Skin epidermis (tissue), 12 donors: ENCODE data around the gene PHF21A.
"Not testable (repeated sequence)": the region's sequence is repeated elsewhere in the genome, so short reads cannot be mapped to it uniquely, and the experiment has no call there.

Experiments used
- H3K27ac ChIP-seq, 21 experiments: fragments of 200-600 bp; sonication (generic) in 11 of 21; one replicate each; pipeline ENCODE4 v1.5.0; 2020; ENCODE audit warnings: mild to moderate bottlenecking in 3 of 21, inconsistent platforms in 2 of 21, moderate library complexity in 2 of 21
- H3K4me3 ChIP-seq, 7 experiments: fragments of 200-600 bp; sonication (generic) in 2 of 7; one replicate each; pipeline ENCODE4 v1.5.0; 2020; ENCODE audit warnings: inconsistent platforms in 2 of 7, mild to moderate bottlenecking in 2 of 7, moderate library complexity in 1 of 7

Gene PHF21A

DNA sequence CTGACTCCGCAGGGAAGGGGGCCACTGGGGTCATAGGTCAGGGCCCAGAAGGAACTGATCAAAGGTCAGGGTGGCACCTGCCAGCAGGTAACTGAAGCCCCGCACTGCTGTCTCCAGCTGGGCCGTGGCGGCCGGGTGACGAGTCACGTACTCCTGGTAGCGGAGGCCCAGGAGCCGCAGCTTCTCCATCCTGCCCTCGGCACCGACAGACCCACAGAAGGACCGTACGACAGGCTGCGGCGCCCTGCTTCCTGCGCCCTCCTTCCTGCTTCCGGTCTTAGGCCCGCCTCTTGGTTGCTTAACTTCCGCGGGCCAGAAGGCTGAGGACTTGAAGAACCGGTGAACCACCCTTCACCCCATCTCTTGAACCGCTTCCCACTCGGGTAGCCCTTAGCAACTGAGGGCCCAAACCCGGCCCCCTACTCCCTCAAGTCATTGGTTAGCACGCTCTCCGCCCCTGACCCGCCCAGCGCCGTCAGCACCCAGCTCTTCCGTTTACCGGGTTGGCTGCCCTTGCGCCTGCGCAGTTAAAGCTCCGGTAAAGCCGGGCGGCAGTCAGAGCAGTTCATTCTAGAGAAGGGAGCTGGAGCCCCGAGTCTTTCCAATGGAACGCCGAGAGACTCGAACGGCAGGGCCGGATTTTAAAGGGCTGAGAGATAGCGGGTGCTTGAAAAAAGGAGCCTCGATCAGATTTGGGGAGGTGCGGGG is 203.5 kb downstream of the PHF21A start, which contains the start of gene PEX16:
TSS of gene PEX16 (minus strand) at position 255 of the 708 bp plus-strand sequence. CDS start at position 189, 66 bp downstream.
- peak within 1 kb of the TSS; percentile 71 to 94 (median 89) for H3K27ac ChIP-seq

DNA sequence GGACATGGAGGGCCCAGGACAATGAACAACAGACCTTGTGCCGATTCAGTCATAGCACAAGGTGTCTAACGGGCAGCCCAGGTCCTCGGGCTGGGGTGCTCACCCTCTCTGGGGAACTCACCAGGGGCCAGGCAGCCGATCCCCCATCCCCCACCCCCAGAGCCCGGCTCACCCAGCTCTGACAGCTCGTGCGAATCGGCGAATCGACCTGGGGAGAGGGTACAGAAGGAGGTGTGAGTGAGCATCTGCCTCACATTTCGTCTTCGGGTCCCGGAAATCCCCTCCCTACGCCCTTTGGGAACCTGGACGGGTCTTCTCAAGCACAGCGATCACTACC is 204.0 kb downstream of the PHF21A start:
- peak overlapping the region; percentile 66 to 94 (median 78) for H3K4me3 ChIP-seq

More for the DNA sequence above, 203.5 kb downstream of the PHF21A start, which contains the start of gene PEX16:
- H3K4me3 ChIP-seq, result peak within 1 kb of the TSS; percentile 66 to 94 (median 78)

DNA sequence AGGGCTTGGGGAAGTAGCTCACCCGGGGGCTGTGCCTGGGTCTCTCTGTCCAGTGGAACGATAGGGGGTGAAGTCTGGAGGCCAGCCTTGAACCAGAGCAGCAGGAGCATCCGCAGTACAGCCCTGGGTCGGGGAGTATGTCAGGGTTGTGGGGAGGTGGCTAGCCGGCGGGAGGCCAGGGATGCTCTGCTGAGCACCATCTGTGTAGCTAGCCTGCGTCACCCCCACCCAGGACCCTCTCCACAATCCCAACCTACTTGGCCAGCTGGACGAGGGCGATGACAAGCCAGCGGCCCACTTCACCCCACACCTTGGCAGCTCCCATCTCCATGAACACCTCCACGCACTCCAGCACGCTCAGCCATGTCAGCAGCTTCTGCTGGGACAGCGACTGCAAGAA is 205.8 kb downstream of the PHF21A start:
- H3K4me3 ChIP-seq, result no peak overlapping the region

More for the DNA sequence above, 204.0 kb downstream of the PHF21A start:
- peak overlapping the region; percentile 60 to 94 (median 89) for H3K27ac ChIP-seq

DNA sequence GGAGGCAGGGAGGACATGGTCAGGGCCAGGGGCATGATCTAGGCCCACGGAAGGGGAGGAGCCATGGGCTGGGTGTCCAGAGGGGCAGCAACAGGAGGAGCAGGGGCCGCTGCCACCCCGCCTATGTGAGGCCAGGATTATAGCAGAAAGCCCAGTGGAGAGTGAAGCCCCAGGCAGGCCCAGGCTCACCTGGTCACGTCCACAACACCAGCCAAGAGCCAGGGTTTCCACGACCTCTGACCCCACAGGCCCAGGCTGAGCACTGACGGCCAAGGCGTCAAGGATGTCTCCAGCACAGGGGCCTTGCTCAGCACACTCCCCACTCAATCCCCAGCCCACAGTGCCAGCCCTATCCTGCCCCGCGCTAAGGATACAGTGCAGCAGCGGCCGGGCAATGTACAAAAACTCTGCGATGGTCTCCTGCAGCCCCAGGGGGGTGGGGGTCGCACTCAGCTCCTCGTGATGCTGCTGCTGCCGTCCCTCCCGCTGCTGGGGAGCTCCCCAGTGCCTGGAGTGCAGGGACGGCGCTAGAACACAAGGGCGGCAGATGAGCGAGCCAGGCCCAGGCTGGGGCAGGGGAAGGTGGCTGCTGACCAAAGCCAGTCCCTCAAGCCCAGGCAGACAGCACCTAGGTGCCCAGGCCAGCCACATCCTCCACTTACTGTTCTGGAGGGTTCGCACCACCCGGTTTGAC is 207.2 kb downstream of the PHF21A start:
- peak overlapping the region in 1 of 21 experiments; percentile 36 for H3K27ac ChIP-seq
- H3K4me3 ChIP-seq, result no peak overlapping the region

More for the DNA sequence above, 205.8 kb downstream of the PHF21A start:
- H3K27ac ChIP-seq, result no peak overlapping the region

DNA sequence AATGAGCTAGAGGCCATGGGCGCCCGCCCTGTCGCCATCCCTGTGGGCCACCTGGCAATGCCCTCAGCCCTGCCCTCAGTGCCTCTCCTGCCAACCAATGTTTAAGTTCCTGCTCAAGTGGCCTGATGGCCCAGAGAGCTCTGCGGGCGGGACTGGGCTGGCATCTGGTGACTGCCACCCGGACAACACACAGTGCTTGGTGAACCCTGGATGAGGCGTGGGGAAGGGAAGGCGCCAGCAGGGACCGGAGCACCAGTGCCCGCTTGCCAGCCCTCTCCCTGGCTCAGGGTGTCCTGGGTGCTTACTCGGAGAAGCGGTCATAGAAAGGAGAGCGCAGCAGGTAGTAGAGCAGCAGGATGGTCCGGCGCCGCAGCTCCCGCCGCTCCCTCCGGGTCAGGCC is 207.7 kb downstream of the PHF21A start:
- Histone ChIP-seq H3K27ac (peak overlapping the region in 1 of 21 experiments; percentile 36), H3K4me3 (no peak overlapping the region)

DNA sequence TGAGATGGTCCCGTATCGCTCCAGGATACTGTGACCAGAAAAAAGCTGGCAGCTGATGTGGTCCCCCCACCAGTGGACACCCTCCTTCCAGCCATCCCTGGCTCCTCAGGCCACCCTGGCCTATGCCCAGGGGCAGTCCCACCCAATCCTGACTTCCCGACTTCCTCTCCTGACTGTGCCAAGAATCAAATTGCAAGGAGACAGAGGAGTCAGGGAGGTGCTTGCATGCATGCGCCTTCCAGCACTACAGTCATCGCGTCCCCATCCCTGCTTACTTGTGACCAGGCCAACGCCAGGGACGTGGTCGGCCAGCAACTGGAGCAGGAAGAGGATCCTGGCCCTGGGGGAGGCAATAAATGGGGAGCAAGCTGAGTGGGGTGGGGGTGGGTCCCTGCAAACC is 210.6 kb downstream of the PHF21A start:
- Histone ChIP-seq H3K4me3 (no peak overlapping the region), H3K27ac (no peak overlapping the region)

DNA sequence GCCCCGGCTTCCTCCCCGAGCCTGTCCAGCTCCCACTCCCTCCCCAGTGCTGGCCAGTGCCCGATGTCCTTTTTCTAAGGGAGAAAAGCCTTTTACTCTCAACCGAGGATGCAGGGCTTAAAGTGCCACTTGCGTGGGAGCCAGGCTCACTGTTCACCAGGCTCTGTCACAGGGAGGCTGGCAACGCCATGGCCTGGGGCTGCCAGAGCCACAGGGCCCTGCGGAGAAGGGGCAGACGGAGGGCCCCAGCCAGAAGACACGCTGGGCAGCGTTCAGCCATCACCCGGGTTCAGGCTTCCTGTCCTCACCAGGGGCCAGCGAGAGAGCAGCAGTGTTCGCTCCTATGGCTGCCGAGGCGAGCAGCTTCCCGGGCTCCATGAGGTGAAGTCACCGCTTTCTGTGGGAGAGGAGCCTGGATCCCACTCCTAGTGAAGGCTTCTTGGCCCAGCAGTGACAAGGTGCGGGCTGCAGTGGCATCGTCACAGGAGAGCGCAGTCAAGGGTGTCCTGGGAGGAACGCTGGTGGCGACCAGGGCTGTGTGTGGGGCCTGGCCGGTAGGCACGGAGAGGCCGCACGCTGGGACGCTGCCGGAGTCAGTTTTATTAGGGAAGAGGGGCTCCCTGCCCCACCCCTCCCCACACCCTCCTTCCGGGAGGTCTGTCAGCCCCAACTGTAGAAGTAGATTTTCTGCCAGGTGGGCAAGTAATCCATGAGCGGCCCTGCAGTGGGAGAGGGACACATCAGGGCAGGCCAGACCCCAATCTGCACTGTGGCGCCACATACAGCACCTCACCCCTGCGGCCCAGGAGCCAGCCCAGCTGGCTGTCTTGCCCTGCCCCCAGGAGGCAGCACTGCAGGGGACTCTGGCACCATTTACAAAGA is 211.4 kb downstream of the PHF21A start:
- Histone ChIP-seq H3K27ac (no peak overlapping the region), H3K4me3 (no peak overlapping the region)

DNA sequence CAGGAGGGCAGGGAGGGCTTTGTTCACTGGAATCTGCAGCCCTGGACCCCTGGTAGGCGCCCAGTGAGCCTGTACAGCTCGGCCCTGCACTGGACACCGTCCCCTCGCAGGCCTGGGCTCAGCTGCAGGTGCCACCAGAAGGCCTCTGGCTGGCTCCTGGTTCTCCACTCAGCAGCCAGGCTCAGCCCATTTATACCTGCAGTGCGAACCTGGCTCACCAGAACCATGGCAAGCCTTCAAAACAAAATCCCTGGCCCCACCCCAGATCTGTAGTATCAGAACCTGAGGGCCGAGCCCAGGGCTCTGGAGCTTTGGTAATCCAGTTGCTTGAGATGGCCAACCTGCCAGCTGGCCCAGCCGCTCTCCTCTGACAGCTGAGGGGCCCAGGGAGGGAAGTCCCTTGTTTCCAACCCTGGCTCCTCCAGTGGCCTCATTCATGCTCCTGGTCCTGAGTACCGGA is 213.3 kb downstream of the PHF21A start:
- Histone ChIP-seq H3K27ac (no peak overlapping the region), H3K4me3 (no peak overlapping the region)

DNA sequence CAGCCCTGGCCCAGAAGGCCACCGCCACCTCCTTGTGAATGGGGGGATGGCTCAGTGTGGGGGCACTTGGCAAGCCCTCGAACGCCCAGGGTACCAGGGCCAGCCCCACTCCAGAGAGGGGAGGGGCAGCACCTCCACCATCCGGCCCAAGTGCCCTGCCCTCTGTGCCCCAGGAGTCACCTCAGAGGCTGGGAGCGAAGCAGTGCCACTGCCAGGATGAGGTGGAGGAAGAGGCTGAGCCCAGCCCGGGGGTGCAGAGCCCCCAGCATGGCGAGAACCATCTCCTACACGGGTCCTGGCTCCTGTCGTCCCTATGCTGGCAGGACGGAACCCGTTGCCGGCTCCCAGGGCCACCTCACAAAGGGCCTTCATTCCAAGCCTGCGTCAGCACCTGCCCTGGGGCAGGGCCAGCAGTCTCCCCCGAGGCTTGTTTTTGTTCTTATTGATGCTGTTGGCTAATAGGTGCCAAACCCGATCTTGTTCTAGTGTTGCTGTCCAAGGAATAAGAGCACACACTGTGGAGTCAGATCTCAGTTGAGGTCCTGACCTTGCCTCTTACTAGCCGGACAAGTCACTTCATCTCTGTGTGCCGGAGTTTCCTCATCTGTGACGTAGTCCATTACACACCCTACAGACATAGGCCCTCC is 214.2 kb downstream of the PHF21A start, which contains the start of gene FREY1:
TSS of gene FREY1 (minus strand) at position 307 of the 647 bp plus-strand sequence. CDS start at position 281, 26 bp downstream.
- no peak within 1 kb of the TSS for H3K4me3 ChIP-seq
- H3K27ac ChIP-seq, result no peak within 1 kb of the TSS

DNA sequence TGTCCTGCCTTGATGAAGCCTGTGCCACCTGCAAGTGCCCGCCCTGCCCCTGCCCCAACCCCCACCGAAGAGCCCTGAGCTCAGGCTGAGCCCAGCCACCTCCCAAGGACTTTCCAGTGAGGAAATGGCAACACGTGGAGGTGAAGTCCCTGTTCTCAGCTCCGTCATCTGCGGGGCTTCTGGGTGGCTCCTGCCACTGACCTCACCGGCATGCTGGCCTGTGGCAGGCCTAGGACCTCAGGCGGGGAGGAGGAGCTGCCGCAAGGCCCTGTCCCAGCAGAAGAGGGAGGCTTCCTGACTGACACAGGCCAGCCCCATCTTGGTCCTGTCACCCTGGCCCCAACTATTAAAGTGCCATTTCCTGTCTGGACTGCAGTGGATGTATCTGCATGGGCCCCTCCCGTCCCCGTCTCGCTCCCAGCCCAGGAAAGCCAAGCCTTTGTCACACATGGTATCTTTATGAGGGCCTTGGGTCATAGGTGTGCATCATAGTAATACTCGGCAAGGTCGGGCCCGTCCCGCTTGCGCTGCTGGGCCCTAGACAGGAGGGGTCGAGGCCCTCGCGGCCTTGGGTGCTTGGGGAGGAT is 215.1 kb downstream of the PHF21A start:
- Histone ChIP-seq H3K4me3 (no peak overlapping the region), H3K27ac (no peak overlapping the region)

DNA sequence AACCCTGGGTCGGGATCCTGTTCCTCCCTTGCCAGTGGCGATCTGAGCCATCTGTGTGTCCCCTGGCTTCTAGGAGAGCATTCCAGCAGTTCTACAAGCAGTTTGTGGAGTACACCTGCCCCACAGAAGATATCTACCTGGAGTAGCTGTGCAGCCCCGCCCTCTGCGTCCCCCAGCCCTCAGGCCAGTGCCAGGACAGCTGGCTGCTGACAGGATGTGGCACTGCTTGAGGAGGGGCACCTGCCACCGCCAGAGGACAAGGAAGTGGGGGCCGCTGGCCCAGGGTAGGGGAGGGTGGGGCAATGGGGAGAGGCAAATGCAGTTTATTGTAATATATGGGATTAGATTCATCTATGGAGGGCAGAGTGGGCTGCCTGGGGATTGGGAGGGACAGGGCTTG is 215.7 kb downstream of the PHF21A start:
- not testable (repeated sequence) for H3K4me3 ChIP-seq, H3K27ac ChIP-seq

DNA sequence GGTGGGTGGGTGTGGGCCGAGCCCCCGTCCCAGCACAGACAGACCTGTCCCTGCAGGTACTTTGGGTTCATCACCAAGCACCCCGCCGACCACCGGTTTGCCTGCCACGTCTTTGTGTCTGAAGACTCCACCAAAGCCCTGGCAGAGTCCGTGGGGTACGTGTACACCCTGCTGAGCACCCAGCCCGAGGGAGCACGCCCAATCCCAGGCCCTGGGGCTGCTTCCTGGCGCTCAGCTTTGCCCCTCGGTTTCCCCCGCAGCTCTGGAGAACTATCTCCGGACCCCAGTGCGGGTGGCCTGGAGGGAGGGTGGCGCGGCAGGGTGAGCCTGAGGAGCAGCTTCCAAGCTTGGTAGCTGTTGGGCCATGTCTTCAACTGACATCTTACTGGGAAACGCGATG is 216.2 kb downstream of the PHF21A start:
- Histone ChIP-seq H3K27ac (no peak overlapping the region), H3K4me3 (no peak overlapping the region)

DNA sequence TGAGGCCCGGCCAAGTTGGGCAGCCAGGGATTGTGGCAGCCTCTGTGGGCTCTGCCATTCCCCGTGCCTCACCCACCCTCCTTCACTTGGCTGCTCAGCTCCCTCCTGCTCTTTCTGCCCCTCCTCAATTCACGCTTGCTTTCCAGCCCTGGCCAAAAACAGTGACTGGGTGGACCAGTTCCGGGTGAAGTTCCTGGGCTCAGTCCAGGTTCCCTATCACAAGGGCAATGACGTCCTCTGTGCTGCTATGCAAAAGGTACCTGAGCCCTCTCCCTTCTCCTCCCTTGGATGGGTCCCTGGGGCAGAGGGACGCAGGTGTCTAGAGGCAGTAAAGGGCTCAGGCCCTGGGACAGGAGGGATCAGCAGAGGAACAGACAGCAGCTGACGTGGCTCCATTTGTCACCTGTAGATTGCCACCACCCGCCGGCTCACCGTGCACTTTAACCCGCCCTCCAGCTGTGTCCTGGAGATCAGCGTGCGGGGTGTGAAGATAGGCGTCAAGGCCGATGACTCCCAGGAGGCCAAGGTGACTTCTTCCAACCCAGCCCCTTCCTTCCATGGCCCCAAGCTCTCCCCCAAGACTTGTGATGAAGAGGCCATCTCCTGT is 216.8 kb downstream of the PHF21A start:
- Histone ChIP-seq H3K4me3 (no peak overlapping the region), H3K27ac (no peak overlapping the region)

DNA sequence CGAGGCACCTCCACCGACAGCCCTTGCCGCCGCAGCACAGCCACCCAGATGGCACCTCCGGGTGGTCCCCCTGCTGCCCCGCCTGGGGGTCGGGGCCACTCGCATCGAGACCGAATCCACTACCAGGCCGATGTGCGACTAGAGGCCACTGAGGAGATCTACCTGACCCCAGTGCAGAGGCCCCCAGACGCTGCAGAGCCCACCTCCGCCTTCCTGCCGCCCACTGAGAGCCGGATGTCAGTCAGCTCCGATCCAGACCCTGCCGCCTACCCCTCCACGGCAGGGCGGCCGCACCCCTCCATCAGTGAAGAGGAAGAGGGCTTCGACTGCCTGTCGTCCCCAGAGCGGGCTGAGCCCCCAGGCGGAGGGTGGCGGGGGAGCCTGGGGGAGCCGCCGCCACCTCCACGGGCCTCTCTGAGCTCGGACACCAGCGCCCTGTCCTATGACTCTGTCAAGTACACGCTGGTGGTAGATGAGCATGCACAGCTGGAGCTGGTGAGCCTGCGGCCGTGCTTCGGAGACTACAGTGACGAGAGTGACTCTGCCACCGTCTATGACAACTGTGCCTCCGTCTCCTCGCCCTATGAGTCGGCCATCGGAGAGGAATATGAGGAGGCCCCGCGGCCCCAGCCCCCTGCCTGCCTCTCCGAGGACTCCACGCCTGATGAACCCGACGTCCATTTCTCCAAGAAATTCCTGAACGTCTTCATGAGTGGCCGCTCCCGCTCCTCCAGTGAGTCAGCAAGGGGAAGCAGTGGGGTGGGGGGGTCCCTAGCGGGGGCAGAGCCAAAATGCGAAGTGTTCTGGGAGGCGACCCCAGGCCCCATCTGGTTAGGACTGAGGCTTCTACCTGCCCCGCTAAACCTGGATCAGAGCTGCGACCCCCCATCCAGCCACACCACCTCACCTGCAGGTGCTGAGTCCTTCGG is 218.5 kb downstream of the PHF21A start:
- Histone ChIP-seq H3K4me3 (no peak overlapping the region), H3K27ac (no peak overlapping the region)

DNA sequence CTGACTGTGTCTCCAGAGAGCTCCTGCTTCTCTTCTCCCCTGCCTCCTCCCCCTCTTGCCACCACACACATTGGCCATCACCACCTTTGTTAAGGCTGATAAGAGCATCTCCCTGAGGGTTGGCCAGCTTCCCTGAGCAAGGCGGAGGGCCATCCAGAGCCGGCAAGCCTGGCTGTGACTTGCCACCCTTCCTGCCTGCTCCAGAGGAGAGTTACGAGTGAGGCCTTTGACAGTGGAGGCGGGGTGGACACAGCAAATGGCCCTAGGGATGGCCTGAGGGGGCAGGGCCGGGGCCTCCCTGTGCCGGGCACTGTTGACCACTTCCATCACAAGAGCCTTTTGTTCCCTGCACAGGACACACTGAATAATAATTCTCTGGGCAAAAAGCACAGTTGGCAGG is 219.6 kb downstream of the PHF21A start:
- no peak overlapping the region for H3K4me3 ChIP-seq
- no peak overlapping the region for H3K27ac ChIP-seq

DNA sequence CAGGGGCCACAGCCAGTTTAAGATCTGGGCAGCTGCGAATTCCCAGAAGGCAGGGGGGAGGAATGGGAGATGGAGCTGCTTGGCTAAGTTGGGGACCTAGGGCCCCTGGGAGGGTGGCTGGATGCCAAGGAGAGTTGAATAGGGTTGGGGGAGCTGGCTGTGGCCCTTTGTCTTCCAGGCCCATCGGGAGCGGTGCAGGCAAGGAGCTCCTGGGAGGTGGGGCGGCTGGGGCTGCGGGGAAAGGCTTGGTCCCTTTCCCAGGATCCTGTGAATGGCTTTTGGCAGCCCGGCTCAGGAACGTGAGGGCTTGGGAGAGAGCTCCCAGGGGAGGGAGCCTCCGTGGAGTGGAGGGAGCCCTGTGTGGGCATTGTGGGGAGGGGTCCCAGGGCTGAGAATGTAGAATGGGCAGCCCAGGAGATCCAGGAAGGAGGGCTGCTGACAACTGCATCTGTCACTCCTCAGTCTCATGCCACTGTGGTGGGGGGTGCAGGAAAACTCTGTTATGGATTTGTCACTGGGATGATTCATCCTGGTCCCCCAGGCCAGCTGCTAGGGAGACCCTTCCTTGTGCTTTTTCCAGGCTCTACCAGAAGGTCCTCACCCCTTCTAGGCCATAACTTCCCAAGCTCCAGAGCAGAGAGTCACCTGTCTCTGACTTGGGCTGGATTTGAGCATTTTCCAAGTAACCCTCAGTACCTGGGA is 220.2 kb downstream of the PHF21A start:
- no peak overlapping the region for H3K27ac ChIP-seq
- H3K4me3 ChIP-seq, result peak overlapping the region in 3 of 7 experiments; percentile 44 to 54 (median 44)

DNA sequence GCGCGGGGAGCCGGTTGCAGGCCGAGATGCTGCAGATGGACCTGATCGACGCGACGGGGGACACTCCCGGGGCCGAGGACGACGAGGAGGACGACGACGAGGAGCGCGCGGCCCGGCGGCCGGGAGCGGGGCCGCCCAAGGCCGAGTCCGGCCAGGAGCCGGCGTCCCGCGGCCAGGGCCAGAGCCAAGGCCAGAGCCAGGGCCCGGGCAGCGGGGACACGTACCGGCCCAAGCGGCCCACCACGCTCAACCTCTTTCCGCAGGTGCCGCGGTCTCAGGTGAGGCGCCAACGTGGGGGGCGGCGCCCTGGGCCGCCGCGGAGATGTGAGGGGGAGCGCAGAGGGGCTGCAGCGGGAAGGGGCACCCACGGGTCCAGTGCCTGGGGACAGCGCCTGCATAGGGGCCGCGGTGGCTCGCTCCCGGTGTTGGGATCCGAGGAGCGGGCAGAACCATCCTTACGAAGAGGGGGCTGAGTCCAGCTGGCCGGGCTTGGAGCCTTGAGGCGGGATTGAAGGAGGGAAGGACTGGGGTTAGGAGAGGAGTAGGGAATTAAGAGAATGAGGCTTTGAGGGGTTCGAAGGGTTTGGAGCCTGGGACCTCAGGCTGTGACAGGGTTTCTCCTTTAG is 221.0 kb downstream of the PHF21A start:
- Histone ChIP-seq H3K27ac (peak overlapping the region in 2 of 21 experiments; percentile 6 to 75), H3K4me3 (peak overlapping the region; percentile 27 to 54 (median 44))
